NCI-H82 treated with DMSO at 0.1 percent for 48 hours (cell line): ENCODE data around the gene AMPH.
A peak's percentile ranks its signal among the peaks of the same experiment; 100 is the strongest.

Experiments
- DNase-seq: peaks from one replicate; lab custom pipeline; 2025; ENCODE audit not compliant: unreplicated experiment; lab: John Stamatoyannopoulos, UW

The AMPH gene

GRCh38 chr7:38630720-38631673, at the start of gene AMPH:
Gene AMPH, minus strand, starts transcription at chr7:38631373. Its CDS starts 22 bp downstream, at chr7:38631351.
- DNase-seq, result peak; percentile 64

GRCh38 chr7:38679419-38679818, 48.2 kb upstream of the AMPH start:
- DNase-seq, result no peak

- no peak for DNase-seq
Observed at GRCh38 chr7:38678698-38679054, 47.5 kb upstream of the AMPH start.

- no peak for DNase-seq
Observed at GRCh38 chr7:38677981-38678697, 47.0 kb upstream of the AMPH start.

- peak; percentile 94 for DNase-seq
Observed at GRCh38 chr7:38675494-38676106, 44.4 kb upstream of the AMPH start.

GRCh38 chr7:38674513-38674912, 43.3 kb upstream of the AMPH start:
- DNase-seq, result no peak

GRCh38 chr7:38673795-38674194, 42.6 kb upstream of the AMPH start:
- no peak for DNase-seq

- DNase-seq, result no peak
Observed at GRCh38 chr7:38671911-38672905, 41.0 kb upstream of the AMPH start.

- DNase-seq, result no peak
Observed at GRCh38 chr7:38669965-38670520, 38.9 kb upstream of the AMPH start.

- no peak for DNase-seq
Observed at GRCh38 chr7:38664972-38665371, 33.8 kb upstream of the AMPH start.

- DNase-seq, result peak; percentile 47
Observed at GRCh38 chr7:38660427-38661099, 29.4 kb upstream of the AMPH start.

GRCh38 chr7:38659931-38660330, 28.8 kb upstream of the AMPH start:
- DNase-seq, result no peak

GRCh38 chr7:38658921-38659320, 27.7 kb upstream of the AMPH start:
- DNase-seq, result no peak

- DNase-seq, result no peak
Observed at GRCh38 chr7:38656968-38657367, 25.8 kb upstream of the AMPH start.

- no peak for DNase-seq
Observed at GRCh38 chr7:38655833-38656774, 24.9 kb upstream of the AMPH start.

- no peak for DNase-seq
Observed at GRCh38 chr7:38637957-38638356, 6.8 kb upstream of the AMPH start.

- DNase-seq, result no peak
Observed at GRCh38 chr7:38632411-38632810, 1.2 kb upstream of the AMPH start.

- DNase-seq, result peak; percentile 77
Observed at GRCh38 chr7:38629651-38630510, 1.3 kb downstream of the AMPH start.
